Sigmoid colon (tissue), 4 donors: ENCODE data around the gene ABAT.

Experiments
- EP300 ChIP-seq, 4 donors: sonication (generic); formaldehyde crosslinking; IDR thresholded peaks; one replicate each; pipeline ENCODE4 v1.6.1; 2017; ENCODE audit warnings: antibody characterized with exemption in 4 of 4
- POLR2A ChIP-seq, 2 donors: fragments of 450-650 bp; IDR thresholded peaks; one replicate each; pipeline ENCODE4 v1.6.1; 2016; ENCODE audit warnings: antibody characterized with exemption in 2 of 2, mild to moderate bottlenecking in 2 of 2, moderate library complexity in 2 of 2

GRCh38 chr16:8697965-8698364 lies 23.5 kb downstream of the ABAT start:
- TF ChIP-seq POLR2A (IDR thresholded peaks at IDR 0.05) (no peak), EP300 (IDR thresholded peaks at IDR 0.05) (no peak)
